Right renal pelvis (tissue), 4 donors: Measurements from ENCODE around the gene NKAIN2. TPM values are rescaled to one million over a fixed set of nuclear protein-coding genes. Genes with fewer than 3 reads are reported as not detected.

Source experiments
- DNase-seq, 4 donors: peaks; one replicate each; pipeline ENCODE4 v3.0.0-alpha.2; 2013; ENCODE audit warnings: low read depth in 4 of 4, low spot score in 3 of 4, missing footprints in 1 of 4
- polyA plus RNA-seq, 4 donors: library from polyadenylated mRNA; unstranded; fragments of 120-200 nt; gene quantifications; one replicate each; pipeline ENCODE4 v1.2.1, GENCODE V29; 2013; ENCODE audit not compliant: insufficient read length in 4 of 4

Gene NKAIN2
- polyA plus RNA-seq = 10 to 100 TPM; 16.1 to 34.6 (median 23.6) TPM

DNA sequence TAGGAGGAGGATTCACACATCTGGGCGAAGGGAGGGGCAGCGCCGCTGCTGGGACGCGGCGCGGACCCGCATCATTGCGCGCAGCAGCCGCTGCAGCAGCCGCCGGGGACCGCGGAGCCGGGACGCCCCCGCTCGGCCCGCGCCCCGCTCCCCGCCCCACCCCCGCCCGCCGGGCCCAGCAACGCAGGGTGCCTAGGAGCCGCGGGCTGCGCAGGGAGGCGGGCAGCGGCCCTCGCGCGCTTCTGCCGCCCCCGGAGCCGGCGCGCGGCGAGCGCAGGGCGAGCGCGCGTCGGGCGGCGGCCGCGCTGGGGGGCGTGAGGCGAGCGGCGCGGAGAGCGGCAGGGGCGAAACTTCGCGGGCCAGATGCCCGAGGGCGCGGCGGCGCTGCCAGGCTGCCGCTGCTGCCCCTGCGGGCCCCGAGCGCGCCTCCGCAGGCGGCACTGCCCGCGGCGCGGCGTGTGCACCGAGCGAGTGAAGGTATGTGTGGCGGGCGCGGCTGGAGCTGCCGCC, at the start of gene NKAIN2:
TSS of gene NKAIN2 (plus strand) at position 362 of the 510 bp plus-strand sequence.
- peak in 3 of 4 donors; percentile 5 to 14 (median 8) for DNase-seq

DNA sequence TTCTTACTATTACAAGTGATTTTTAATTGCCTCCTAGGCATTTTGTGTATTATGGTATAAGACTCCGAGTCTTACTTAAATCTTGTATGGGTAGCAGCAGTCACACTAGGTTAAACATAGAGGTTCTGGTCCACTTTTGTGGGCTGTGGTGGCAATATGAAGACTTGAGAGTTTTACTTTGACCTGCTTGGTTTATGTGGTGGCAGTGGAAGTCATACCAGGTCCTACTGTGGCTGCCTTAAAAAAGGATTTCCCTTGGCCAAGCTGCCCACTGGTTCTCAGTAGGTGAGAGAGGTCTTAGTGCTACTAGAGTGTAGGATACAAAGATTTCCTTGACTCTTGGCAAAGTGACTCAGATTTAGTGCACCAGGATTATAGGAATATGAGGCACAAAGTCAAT, 44.2 kb upstream of the NKAIN2 start:
- DNase-seq = no peak

DNA sequence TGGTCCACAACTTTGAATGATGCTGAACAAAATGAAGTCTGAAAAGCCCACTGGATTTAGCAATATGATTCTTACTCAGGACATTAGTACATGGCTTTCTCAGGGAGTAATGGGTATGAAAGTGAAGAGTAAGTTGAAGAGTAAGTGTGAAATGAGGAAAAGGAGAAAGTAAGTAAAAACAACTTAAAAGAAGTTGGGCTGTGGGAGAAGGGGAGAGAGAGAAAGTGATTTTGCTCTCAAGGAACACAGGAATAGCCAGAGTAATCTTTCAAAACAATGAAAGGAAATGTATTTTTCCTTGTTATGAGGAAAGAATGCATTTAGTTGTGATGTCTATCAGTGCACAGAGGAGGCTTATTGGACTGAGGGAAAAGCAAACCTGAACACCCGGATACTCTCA, 39.8 kb upstream of the NKAIN2 start:
- no peak for DNase-seq

DNA sequence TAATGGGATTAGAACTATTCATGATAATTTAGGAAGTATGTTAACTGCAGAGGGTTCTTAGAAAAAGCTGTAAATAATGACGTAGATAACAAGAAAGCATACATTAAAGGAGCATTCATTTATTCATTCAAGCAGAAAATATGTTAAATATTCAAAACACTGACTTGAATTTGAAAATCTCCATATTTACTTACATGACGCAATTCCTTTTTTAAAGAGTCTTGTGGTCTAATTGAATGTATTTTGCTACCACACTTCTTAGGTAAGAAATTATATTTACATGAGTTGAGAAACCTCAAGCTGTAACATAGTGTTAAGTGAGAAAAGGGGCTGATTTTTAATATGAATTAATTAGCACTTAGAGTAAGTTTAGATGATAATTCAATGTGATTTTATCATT, 38.9 kb upstream of the NKAIN2 start:
- DNase-seq = no peak

DNA sequence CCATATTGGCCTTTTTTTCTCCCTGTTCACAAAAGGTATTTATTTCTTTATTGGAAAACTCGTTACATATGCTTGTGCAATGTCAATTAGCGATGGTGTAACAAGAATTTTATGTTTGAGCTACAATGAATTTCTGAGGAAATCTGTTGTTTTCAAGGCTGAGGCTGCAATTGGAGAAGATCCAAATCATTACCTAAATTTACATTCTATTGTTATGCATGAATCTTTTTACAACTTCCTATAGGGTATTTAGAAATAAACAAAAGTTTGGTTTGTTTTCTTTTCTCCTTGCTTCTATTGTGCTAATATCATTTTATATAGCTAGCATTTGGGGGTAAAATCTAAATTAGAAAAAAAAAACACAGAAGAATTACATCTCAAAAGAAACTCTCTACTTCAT, 34.7 kb upstream of the NKAIN2 start:
- no peak for DNase-seq

DNA sequence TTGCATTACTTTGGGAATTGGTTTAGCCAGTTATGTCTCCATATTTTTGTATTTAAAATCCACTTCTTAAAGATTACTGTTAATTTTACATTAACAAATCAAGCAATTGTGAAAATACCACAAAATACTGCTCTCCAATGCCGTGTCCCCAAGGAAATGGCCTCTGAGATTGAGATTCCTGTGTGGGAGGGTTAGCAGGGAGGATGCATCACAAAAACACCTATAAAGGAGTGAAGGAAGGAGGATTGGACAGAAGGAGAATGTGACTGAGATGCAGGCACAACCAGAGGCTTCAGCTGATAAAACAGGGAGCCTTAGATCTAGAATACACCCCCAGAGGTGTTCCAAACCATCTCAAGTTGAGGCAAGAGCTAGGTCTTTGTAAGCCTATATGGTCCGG, 34.2 kb upstream of the NKAIN2 start:
- DNase-seq = no peak

DNA sequence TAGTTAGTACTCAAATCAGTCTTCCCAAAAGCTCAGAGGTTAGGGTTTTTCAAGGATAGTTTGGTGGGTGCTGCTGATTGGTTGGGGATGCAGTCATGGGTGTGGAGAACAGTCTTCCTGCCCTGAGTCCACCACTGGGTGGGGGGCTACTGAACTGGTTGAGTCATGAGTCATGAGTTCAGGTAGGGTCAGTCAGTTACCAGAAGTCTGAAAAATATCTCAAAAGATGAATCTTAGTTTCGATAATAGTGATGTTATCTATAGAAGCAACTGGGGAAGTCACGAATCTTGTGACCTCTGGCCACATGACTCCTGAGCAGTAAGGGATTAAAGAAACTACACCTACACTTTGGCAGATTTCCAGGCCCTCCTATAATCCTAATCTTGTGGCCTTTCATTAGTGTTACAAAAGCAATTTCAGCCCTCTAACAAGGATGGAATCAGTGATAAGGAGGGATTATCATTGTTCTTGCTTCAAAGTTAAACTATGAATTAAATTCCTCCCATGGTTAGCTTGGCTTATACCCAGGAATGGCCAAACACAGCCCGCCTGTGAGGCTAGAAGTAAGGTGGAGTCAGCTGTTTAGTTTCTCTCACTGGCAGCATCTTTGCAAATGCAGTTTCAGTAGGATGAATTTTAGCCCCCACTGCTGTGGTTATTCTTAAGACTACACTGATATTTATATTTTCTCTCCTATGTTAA, 33.3 kb upstream of the NKAIN2 start:
- no peak for DNase-seq

DNA sequence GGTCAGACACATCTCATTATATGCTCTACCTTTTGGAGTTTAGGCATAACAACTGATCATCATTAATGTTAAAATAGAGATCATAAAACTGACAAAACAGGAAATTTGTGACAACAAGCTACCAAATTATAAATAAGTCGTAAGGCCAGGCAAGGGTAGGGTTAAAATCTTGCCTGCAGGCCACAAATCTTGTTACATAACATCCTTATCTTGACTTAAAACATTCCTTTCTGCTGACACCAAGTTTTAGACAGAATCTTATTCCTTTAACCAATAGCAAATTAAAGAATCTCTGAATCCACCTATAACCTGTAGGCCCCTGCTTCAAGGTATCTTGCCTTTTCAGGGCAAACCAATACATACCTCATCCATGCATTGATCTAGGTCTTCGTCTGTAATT, 32.5 kb upstream of the NKAIN2 start:
- no peak for DNase-seq

DNA sequence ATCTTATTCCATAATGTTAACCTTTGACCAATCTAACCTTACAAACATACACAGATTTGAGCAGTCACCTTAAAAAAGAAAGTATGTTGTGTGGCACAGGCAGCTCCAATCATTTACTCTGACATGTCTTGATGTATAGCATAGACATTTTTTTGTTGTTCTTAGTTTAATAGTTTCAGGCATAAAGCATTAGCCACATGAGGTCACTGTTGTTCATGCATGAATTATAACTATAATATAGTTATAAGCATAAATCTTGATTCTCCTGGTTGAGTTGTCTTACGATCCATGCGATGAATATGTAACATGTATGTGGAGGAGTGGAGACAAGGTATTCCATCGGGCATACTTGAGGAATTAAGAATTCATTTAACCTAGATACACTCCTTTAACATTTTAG, 26.1 kb upstream of the NKAIN2 start:
- no peak for DNase-seq

DNA sequence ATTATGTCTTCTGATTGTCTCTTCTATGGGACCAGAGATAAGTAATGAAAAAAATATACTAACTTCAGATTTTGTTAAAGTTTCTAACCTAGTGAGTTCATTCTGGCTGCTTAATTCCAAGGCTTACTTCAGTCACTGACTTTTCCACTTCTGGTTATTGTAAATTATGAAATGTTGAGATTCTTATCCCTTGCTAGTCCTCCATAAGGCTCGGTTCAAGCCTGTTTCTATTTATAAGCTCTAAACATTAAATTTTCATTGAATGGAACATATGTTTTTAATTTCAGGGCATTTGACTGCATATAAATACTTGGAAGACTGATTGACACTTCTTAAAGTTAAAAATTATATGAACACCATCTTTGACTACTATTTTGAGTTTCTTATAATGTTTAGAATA, 23.6 kb upstream of the NKAIN2 start:
- no peak for DNase-seq

DNA sequence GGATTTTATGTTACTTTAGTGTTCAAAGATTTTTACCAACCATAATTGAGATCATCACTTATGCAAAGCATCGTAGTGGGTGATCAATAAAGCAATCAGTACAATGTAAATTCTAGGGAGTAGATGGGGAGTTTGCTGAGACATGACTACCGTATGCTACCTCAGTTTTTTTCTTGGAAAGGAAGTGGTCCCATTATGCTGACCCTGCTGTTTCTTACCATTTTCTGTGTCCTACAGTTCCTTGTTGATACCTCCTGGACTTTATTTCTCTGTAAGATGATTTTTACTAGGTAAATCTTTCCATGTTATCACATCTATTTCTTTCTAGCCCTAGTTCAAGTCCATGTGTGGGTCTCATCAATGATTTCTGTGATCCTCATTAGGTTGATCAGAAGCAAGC, 19.3 kb upstream of the NKAIN2 start:
- DNase-seq = no peak

DNA sequence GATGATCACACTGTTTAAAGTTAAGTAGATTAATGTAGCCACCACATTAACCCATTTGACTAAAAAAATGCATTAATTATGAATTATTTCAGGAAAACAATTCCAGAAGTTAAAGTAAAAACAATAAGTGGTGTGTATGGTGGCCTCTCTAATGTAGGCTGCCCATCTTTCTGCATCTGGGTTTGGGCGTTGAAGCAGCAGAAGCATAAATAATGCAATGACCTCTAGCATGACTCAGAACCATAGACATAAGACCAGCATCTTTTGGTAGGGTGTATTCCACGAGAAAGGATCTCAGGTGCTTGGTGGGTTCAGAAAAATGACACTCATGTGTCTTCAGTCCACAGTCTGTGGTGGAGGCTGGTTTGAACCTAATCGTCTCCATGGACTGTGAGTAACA, 18.6 kb upstream of the NKAIN2 start:
- DNase-seq = no peak

DNA sequence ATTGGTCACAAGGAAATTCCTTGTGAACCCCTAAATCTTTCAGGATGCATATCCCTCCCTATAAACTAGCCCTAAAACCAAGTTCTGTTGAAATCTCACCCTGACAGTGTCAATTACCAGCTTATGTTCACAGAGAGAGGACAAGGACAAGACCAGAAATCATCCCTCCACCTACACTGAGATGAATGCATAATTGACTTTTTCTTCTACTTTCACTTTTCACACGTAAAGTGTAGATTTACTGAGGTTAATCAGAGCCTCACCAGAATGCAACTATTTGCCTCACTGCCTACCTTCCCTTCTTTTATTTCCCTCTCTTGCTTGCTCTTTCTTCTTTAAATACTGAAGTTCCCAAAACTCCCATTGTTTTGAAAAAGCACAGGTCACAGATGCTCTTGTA, 15.3 kb upstream of the NKAIN2 start:
- DNase-seq = no peak

DNA sequence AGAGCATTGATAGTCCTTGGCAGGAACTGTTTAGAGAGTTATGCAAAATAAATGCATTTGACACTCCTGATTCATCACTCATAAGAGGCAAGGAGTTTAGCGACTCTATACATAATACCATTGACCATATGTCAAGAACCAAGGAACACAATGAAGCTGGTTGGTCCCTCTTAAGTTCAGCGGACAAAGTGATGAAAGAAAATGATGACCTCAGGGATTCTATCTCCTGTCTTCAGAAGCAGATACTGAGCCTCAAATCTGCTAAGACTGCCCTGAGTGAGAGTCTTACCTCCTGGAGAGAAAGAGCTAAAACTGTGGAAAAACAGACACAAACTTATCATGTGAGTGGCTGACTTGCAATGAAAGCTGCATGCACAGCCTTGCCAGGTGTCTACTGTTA, 9.5 kb upstream of the NKAIN2 start:
- no peak for DNase-seq

DNA sequence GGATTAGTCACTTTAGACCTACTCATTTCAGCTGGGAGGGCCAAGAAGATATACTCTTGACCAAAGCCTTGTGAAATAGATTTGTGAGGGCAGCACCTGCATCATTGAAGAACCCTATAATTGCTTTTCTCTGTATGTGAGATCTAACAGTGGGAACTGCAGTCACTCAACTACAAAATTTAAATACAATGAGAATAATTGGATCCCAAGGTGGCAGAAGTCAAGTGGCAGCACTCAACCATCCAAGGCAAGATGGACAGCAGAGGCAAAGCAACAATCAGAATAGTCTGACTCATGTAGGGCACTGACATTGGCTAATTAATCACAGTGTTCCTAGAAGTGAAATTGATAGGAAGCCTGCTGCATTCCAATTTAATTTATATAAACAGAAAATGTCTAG, 8.9 kb upstream of the NKAIN2 start:
- DNase-seq = no peak

DNA sequence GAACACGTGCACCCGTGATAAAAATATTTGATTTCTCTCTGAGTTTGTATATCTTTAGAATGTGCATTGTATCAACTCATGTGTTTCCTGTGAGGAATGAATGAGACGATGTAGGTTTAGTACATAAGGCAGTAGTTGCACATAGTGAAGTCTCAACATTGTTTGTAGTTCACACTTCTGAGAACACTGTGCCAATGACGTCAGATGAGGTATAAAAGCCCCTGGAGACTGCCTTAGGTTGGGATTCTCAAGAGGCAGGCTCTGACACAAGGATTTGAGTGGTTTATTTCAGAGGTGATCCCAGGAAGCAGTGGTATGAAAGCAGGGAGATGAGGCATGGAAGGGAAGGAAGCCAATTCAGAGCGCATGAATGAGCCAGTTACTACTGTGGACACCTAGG, 2.6 kb upstream of the NKAIN2 start:
- DNase-seq = no peak

DNA sequence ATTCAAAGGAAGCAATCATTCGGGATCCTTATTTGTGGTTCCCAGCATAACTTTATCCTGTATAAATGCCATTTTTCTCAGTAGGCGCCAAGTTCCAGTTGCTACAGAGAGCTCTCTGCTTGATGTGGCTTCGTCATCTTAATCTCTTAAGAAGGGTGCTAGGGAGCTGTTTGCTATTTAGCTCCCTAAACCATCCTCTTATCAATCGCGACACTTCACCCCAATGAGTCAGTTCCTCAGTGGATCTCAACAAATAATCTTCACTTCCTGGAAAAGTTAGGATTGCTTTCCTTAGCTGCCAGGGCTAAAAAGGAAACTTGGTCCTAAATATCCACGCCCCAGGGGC, 1.3 kb upstream of the NKAIN2 start:
- DNase-seq = no peak

DNA sequence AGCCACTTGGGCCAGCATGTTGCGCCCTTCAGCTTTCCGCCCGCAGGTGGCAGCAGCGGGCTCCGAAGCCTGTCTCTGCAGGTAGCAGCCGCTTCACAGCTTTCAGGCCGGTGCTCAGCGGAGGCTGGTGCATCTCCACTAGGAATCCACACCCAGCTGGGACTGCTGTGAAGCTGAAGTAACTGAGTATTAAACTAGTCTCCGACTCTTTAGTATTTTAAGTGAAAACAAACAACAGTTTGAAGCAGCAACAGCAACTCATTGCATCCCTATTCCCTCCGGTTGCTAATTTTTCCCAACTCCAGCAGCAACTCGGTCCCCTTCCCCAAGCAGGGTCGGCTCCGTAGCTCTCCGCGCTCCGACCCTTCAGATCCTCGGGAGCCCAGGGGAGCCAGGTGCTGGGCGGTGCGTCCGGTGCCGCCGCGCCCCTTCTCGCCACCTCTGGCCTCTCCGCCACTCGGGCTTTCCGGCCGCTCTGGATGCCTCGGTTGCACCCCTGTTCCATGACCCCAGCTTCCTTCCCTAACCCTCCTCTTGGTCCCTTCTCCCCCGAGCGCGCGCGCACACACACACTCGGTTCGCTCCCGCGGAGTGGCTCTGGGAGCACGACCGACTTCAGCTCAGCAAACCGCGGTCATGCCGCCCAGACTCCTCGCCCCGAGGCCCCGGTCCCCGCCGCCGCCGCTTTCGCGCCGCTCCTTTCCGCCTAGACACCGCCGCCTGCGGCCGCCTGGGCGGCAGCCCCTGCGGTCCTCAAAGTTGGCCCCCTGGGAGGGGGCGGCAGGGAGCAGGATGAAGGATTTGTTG, 765 bp upstream of the NKAIN2 start:
- DNase-seq = peak; percentile 60 to 81 (median 70)

DNA sequence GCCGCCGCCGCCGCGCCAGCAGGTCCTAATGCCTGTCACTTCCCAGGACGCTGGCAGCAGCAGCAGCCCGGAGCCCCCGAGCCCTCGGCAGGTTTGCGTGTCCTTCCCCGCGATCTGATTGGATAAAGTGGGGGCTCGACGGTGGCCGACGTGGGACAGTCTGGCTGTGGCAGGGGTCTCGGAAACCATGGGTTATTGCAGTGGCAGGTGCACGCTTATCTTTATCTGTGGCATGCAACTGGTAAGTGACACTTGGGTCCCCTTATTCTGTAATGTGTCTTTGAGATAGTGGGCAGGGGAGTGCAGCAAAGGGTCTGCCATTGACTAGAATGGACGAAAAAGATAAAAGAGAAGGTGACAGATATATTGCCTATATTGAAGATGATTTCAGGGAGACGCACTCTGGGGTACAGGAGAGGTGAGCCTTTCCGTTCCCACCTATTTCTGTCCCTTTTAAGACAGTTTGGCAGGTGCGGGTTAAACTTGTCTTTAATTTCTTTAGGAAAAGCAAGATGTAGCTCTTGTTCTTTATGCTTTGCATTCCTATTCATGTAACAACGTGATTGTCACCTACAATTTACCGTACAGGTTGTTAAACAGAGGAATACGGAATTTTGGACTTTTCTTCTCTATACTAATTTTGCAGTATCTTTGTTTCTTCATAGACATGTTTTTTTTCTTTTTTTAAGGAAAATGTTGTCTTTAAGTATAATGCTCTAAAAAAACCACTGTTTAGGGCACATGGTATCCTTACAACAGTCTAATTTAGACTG, 535 bp downstream of the NKAIN2 start:
- DNase-seq = peak in 3 of 4 donors; percentile 5 to 18 (median 13)

DNA sequence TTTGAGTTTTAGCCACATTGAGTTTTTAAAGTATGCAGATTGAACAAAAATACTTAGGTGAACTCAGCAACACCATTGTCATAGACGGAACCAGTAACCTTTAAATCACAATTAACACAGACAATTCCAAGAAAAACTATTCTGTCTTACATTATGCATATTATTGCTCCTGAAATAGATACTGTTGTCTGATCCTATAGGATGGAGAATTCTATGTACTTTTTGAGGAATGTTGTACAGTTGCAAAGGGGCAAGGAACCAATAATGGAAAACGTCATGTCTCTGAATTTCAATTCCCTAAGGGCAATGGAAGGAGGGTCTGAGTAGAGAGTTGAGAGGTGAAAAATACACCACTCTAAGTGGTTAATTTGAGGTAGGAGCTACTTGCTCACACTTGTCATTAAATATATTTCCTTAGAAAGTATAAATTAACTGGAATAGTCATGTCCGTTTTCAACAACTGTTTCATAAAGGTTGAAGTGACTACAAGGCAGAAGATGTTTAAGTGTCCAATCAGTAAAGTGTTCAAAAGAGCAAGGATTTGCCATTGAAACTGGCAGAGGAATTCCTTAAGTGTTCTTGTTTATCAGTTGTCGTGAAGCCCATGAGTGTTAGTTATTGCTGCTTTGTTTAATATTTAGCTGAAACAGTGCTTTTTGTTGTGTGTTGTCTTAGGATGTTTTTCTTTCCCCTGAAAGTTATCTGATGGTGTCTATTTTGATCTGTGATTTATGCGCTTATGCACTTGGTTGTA, 1.3 kb downstream of the NKAIN2 start:
- DNase-seq = no peak

DNA sequence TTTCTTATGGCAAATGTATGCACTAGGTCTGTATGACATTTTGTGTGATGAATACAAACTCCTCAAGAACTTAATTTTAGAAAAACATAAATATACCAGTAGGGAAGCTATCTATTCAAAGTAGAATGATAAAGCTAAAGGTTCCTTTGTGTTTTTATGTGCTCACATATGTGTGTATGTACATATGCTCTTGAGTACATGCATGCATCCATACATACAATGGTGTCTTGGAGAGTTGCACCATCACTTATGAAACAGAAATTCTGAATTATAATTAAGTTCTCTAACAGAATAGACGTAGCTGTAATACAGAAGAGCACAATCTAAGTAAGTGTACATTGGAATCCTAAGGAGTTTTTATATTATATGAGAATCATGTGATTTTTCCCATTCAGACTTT, 2.3 kb downstream of the NKAIN2 start:
- DNase-seq = no peak
